ENCODE measurements around the gene TRPM2.

TRPM2 gene

DNA sequence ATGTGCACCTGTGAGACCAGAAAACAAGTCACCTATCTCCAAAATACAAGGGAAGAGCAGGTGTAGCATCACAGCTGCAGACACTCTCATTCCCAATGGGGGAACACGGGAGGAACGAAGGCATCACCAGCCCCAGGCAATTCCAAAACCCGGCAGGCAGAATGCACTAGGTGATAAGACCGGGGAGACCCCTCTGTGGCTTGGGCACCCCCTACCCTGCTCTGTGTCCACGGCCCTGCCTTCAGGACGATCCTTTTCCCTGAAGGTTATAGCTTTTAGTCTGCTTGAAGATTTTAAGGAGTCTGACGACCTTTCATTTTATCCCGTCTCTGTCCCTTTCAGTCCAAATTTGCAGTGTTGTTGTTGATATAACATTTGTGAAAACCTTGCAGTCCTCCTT, 19.2 kb downstream of the TRPM2 start:
- no peak overlapping the region for H3K4me3 ChIP-seq (ENCODE audit: low read depth, low read length)
- no peak for DNase-seq (ENCODE audit: low read depth)
- TF ChIP-seq, protein P1, sequence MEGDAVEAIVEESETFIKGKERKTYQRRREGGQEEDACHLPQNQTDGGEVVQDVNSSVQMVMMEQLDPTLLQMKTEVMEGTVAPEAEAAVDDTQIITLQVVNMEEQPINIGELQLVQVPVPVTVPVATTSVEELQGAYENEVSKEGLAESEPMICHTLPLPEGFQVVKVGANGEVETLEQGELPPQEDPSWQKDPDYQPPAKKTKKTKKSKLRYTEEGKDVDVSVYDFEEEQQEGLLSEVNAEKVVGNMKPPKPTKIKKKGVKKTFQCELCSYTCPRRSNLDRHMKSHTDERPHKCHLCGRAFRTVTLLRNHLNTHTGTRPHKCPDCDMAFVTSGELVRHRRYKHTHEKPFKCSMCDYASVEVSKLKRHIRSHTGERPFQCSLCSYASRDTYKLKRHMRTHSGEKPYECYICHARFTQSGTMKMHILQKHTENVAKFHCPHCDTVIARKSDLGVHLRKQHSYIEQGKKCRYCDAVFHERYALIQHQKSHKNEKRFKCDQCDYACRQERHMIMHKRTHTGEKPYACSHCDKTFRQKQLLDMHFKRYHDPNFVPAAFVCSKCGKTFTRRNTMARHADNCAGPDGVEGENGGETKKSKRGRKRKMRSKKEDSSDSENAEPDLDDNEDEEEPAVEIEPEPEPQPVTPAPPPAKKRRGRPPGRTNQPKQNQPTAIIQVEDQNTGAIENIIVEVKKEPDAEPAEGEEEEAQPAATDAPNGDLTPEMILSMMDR (conservative IDR thresholded peaks at IDR 0.05; ENCODE audit: low read depth, low read length), result no peak

DNA sequence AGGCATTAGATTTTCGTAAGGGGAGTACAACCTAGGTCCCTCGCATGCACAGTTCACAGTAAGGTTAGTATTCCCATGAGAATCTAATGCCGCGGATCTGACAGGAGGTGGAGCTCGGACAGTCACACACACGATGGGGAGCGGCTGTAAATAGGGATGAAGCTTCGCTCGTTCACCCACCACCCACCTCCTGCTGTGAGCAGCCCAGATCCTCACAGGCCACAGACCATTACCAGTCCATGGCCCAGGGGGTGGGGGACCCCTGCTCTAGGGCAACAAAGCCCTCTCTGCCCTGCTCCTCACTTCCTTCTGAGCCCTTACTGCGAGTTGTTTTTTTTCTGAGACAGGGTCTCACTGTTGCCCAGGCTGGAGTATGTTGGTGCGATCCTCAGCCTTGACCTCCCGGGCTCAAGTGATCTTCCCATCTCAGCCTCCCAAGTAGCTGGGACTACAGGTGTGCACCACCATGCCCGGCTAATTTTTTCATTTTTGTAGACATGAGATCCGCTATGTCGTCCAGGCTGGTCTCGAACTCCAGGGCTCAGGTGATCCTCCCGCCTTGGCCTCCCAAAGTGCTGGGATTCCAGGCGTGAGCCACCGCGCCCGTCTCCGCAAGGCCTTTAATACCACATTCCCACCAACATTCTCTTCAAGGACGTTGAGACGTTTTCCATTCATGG, 21.3 kb downstream of the TRPM2 start:
- TF ChIP-seq, protein P1 (conservative IDR thresholded peaks at IDR 0.05; ENCODE audit: low read depth, low read length), result no peak
- no peak overlapping the region for H3K4me3 ChIP-seq (ENCODE audit: low read depth, low read length)
- DNase-seq (ENCODE audit: low read depth), result no peak

DNA sequence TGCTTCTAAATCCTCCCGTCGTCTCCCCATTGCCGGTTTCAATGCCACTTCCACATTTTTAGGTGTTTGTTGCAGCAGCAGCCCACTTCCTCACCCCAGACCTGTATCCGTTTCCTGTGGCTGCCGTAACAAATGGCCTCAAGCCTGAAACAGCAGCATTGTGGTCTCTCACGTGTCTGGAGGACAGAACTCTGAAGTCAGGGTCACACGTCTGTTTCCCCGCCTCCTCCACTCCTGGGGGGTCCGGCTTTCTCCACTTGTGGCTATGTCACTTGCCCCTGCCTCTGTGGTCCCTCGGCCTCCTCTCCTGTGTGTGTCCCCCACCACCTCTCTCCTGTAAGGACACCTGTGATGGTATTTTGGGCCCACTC, 21.8 kb downstream of the TRPM2 start:
- no peak for DNase-seq (ENCODE audit: low read depth)
- no peak overlapping the region for H3K4me3 ChIP-seq (ENCODE audit: low read depth, low read length)
- TF ChIP-seq, protein P1 (conservative IDR thresholded peaks at IDR 0.05; ENCODE audit: low read depth, low read length), result no peak

DNA sequence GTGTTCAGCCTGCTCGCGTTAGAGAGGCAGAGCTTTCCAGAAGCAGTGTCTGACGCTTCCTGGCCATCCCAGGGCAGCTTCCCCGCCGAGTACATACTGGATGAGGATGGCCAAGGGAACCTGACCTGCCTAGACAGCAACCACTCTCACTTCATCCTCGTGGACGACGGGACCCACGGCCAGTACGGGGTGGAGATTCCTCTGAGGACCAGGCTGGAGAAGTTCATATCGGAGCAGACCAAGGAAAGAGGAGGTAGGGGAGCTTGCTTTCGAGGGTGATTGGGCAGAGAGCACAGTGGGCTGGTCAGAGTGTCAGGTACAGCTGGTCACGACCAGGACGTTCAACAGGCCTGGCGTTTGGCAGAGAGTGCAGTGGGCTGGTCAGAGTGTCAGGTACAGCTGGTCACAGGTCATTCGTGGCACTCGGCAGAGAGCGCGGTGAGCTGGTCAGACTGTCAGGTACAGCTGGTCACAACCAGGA, 22.4 kb downstream of the TRPM2 start:
- TF ChIP-seq, protein P1 (conservative IDR thresholded peaks at IDR 0.05; ENCODE audit: low read depth, low read length), result no peak
- DNase-seq (ENCODE audit: low read depth), result no peak
- no peak overlapping the region for H3K4me3 ChIP-seq (ENCODE audit: low read depth, low read length)

DNA sequence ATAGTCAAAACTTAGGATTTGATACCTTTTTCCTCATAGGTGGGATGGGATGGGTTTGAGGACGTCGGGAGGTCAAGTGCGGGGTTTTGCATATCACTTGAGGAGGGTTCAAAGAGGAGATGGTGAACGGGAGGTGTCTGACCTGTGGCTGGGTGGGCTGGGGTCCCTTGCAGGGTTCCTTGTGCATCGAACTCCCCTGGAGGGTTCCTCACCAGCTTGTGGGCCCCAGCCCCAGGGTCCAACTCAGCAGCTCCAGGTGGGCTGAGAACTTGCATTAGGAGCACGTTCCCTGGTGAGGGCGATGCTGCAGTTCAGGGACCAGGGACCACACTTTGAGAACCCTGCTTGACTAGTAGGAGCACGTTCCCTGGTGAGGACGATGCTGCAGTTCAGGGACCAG, 23.2 kb downstream of the TRPM2 start:
- no peak overlapping the region for H3K4me3 ChIP-seq (ENCODE audit: low read depth, low read length)
- TF ChIP-seq, protein P1 (conservative IDR thresholded peaks at IDR 0.05; ENCODE audit: low read depth, low read length), result no peak
- DNase-seq (ENCODE audit: low read depth), result no peak

DNA sequence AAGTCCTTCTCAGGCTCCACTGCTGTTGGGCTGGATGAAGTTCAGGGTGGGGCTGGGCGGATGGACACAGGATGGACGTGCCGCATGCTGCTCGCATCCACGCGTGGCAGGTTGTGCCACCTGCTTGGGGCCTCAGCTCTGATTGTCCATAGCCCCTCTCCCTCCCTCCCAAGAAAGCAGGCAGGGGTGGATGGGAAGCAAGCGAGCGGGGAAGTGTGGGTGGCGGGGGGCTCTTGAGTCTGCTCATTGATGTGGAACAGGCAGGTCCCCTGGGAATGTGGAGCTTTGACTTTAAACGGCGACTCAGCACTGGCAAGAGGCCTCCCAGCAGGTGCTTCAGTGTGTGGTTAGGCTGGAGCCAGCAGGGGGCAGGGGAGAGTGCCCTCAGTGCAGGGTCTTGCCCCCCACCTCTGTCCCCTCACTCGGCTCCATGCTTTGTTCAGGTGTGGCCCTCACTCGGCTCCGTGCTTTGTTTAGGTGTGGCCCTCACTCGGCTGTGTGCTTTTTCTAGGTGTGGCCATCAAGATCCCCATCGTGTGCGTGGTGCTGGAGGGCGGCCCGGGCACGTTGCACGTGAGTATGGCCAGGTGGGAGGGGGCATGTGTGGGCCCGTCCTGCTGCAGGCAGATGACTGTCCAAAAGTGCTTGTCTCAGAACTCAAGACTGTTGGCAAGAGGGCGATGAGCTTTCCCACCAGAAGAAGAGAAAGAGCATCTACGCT, 23.9 kb downstream of the TRPM2 start:
- no peak overlapping the region for H3K4me3 ChIP-seq (ENCODE audit: low read depth, low read length)
- TF ChIP-seq, protein P1 (conservative IDR thresholded peaks at IDR 0.05; ENCODE audit: low read depth, low read length), result no peak
- DNase-seq (ENCODE audit: low read depth), result no peak
